Mesothelial cell of epicardium (in vitro differentiated cells): ENCODE data around the gene CYTH4. TPM values are rescaled to one million over a fixed set of nuclear protein-coding genes. Genes with fewer than 3 reads are reported as not detected.
A peak's percentile ranks its signal among the peaks of the same experiment; 100 is the strongest.

ENCODE experiments used
- DNase-seq, 2 experiments: peaks; one replicate each; pipeline ENCODE4 v3.0.0; 2021; ENCODE audit warnings: low spot score in 2 of 2; ENCODE audit not compliant: unreplicated experiment in 2 of 2
- H3K27ac Mint-ChIP-seq: 2 replicates; pipeline ENCODE4 v1.8.0; 2021; ENCODE audit warnings: mixed read lengths
- H3K27me3 Mint-ChIP-seq: 2 replicates; pipeline ENCODE4 v1.8.0; 2021; ENCODE audit warnings: low read depth, mixed read lengths
- H3K36me3 Mint-ChIP-seq: 2 replicates; pipeline ENCODE4 v1.8.0; 2021; ENCODE audit warnings: mixed read lengths
- H3K4me1 Mint-ChIP-seq: 2 replicates; pipeline ENCODE4 v1.8.0; 2021; ENCODE audit warnings: mixed read lengths
- H3K4me3 Mint-ChIP-seq: 2 replicates; pipeline ENCODE4 v1.8.0; 2021; ENCODE audit warnings: mild to moderate bottlenecking, moderate library complexity, mixed read lengths
- H3K9me3 Mint-ChIP-seq: 2 replicates; pipeline ENCODE4 v1.8.0; 2021; ENCODE audit warnings: mixed read lengths
- total RNA-seq: library from RNA; stranded (reverse); gene quantifications from 3 replicates; pipeline ENCODE4 v1.2.1, GENCODE V29; 2021
- TF ChIP-seq, protein P1 (sequence below): fragments of 200-600 bp; sonication (generic); IDR thresholded peaks from one replicate; pipeline ENCODE4 v1.5.0; 2021; ENCODE audit warnings: antibody characterized with exemption; ENCODE audit not compliant: unreplicated experiment

Gene CYTH4
- total RNA-seq, 1 donor from 2014 or later, result not detected

DNA sequence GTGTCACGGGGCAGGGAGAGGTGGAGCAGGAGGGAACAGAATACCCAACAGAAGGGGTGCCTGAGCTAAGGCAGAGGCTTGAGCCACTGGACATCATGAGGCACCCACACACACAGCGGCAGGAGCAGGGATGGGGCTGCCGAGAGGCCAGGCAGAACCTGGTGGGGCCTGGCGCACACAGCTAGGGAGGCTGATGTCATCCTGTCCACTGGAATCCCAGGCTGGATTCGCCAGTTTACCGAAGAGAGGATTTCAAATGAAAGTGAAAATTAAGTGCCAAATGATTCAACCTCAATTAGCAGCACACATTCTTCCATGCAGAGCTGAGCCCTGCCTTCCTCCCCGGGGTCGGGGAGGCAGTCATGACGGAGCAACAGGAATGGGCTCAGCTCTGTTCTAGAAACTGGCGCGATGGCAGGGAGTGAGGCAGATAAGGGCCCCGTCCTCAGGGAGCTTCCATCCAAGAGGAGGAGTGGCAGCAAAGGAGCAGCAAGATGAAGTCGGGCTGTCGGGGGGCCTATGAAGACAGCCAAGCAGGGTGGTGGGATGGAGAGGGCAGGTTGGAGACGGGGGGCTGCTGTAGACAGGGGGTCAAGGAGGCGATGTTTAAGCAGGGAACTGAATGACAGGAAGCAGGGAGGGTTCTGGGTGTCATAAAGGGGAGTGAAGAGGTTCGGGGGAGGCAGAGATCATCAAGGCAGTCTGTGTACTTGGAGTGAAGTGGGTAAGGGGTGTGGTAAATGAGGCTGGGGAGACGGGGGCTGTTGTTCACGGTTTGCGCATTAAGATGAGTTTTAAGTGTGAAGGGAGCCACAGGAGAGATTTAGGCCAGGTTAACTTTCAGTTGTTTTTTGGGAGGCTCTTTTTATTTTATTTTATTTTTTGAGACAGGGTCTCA is 44.7 kb upstream of the CYTH4 start:
- no peak for DNase-seq
- TF ChIP-seq, protein P1, sequence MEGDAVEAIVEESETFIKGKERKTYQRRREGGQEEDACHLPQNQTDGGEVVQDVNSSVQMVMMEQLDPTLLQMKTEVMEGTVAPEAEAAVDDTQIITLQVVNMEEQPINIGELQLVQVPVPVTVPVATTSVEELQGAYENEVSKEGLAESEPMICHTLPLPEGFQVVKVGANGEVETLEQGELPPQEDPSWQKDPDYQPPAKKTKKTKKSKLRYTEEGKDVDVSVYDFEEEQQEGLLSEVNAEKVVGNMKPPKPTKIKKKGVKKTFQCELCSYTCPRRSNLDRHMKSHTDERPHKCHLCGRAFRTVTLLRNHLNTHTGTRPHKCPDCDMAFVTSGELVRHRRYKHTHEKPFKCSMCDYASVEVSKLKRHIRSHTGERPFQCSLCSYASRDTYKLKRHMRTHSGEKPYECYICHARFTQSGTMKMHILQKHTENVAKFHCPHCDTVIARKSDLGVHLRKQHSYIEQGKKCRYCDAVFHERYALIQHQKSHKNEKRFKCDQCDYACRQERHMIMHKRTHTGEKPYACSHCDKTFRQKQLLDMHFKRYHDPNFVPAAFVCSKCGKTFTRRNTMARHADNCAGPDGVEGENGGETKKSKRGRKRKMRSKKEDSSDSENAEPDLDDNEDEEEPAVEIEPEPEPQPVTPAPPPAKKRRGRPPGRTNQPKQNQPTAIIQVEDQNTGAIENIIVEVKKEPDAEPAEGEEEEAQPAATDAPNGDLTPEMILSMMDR, result no peak
- Mint-ChIP-seq H3K9me3 (no peaks in the 10 kb centered on the region), H3K27me3 (peaks cover 11% of the 10 kb centered on the region), H3K4me3 (no peak overlapping the region), H3K36me3 (no peaks in the 10 kb centered on the region), H3K27ac (peak overlapping the region; percentile 71), H3K4me1 (peaks cover 10% of the 10 kb centered on the region)

DNA sequence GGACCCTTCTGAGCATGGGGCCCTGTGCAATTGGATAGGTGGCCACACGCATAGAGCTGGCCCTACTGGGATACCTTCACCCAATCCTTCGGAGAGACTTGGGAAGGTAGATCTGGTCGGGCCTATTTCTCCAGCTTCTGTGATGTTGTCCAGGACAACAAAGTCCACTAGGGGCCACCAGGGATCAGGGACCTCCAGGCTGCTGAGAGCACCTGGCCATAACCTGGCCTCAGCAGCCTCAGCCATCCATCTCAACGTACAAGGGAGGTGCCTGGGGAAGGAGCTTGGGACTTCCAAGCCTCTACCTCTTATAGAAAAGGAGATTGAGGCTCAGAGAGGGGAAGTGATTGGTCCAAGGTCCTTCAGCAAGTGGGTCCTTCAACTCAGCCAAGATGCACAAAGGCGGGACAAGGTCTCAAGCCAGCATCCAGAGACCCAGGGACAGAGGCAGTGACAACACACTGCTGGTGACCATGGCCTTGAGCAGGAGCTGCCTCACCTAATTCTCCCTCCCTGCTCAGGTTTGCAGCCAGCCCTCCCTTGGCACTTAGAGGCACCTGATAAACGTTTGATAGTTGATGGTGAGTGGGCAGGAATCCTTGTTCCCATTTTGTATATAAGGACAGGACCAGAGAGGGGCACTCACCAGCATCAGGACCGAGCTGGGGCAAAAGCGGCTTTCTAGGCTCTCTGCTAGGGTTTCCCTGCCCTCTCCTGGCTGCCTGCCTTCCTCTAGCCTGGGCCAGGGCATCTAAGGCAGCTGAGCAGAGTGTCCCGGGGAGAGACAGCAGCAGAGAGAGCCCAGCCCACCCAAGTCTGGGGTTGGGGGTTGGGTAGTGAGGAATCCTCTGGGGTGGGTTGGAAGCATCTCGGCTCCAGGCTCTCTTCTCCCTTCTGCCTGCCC is 42.7 kb upstream of the CYTH4 start:
- Mint-ChIP-seq H3K36me3 (no peaks in the 10 kb centered on the region), H3K27ac (no peak overlapping the region), H3K4me1 (peaks cover 16% of the 10 kb centered on the region), H3K27me3 (peaks cover 12% of the 10 kb centered on the region), H3K9me3 (no peaks in the 10 kb centered on the region), H3K4me3 (no peak overlapping the region)
- no peak for DNase-seq
- TF ChIP-seq, protein P1, result no peak

DNA sequence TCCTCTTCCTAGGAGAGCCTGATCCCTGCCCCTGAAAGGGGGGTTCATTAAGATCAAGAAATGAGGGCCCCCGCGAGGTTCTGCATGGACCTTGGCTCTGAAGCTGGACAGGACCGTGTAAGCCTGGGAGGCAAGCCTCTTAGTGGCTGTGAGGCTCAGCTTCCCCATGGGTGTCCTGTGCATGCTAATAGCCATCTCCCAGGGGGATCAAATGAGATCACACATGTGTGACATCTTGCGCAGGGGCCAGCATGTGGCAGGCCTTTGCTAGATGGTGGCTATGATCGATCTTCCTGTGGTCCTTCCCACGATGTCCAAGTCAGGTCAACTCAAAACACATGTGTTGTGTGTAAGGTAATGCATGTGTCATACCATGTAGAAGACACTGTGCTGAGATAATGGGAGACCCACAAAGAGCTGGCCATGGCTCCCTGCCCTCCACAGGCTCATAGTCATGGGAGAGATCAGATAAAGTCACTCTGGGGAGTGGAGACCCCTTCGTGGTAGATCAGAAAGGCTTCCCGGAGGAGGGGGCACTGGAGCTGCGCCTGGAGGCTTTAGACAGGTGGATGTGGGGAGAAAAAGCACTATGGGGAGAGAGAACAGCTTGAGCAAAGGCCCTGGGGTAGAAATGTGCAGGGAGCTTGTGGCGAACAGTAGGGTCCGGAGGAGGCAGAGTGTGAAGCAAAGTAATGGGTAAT is 41.9 kb upstream of the CYTH4 start:
- Mint-ChIP-seq H3K4me1 (peaks cover 18% of the 10 kb centered on the region), H3K36me3 (no peaks in the 10 kb centered on the region), H3K9me3 (no peaks in the 10 kb centered on the region), H3K4me3 (no peak overlapping the region), H3K27ac (no peak overlapping the region), H3K27me3 (peaks cover 12% of the 10 kb centered on the region)
- no peak for DNase-seq
- TF ChIP-seq, protein P1, result no peak

DNA sequence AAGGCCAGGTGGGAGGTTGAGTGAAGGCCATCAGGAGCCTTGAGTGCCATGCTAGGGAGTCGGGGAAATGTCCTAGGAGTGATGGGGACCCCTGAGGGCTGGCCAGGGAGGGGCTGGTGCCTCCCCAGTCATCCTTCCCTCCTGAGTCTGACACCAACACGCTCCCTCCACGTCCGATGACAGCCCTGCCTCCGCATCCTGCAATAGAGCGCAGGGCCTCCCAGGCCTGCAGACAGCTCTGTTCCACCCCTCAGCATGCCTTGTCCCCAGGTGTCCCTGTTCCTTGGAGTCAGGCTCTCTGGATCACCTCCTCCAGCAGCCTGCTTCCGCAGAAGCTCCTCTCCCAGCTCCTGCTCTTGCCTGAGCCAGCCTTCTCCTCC is 41.4 kb upstream of the CYTH4 start:
- Mint-ChIP-seq H3K36me3 (no peaks in the 10 kb centered on the region), H3K4me3 (no peak overlapping the region), H3K27ac (no peak overlapping the region), H3K9me3 (no peaks in the 10 kb centered on the region), H3K27me3 (peaks cover 12% of the 10 kb centered on the region), H3K4me1 (peaks cover 18% of the 10 kb centered on the region)
- no peak for DNase-seq
- TF ChIP-seq, protein P1, result no peak

DNA sequence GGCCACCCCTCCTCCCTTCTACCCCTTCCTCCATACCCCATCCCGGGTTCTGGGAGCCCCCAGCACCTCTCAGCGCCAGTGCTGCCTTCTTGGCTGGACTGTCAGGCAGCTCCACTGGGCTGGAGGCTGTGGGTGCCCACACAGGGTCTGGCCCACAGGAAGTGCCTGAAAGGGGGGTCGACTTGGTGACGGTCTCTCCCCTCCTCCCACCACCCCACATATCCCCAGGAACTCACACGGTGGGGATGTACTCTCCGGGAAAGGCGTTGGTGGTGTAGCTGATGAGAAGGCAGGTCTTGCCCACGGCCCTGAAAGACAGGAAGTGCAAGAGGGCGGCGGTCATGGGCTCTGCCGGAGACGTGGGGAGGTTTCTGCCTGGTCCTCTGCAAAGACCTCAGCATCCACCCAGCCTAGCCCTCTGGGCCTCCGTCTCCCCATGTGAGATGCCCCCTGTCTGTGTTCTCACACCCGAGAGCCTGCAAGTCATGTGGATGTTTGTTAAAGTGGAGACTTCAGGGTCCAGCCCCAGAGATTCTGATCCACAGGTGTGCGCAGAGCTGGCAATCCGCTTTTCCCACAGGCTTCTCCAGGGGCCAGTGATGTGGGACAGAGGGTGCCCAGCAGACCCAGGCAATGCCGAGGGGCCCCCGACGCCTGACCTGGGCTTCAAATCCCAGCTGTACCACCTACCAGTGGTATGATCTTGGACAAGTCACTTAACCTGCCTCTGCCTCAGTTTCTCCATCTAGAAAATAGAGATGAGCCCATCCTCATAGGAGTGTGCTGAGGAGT is 40.8 kb upstream of the CYTH4 start:
- Mint-ChIP-seq H3K4me1 (peaks cover 18% of the 10 kb centered on the region), H3K27me3 (peaks cover 12% of the 10 kb centered on the region), H3K27ac (no peak overlapping the region), H3K36me3 (no peaks in the 10 kb centered on the region), H3K9me3 (no peaks in the 10 kb centered on the region), H3K4me3 (no peak overlapping the region)
- TF ChIP-seq, protein P1, result no peak
- DNase-seq, result no peak
